Measurements from ENCODE around the gene CTNNA2.

Gene CTNNA2

GRCh38 chr2:79832511-79833234 lies 319.8 kb downstream of the CTNNA2 start:
- Histone ChIP-seq H3K4me3 (no peak overlapping the region), H3K27ac (no peak overlapping the region)

- Histone ChIP-seq H3K4me3 (no peak overlapping the region), H3K27ac (no peak overlapping the region)
Measured at GRCh38 chr2:79833235-79833878, 320.5 kb downstream of the CTNNA2 start.

GRCh38 chr2:79835911-79836310 lies 323.1 kb downstream of the CTNNA2 start:
- no peak overlapping the region for H3K27ac ChIP-seq
- no peak overlapping the region for H3K4me3 ChIP-seq

- no peak overlapping the region for H3K27ac ChIP-seq
Measured at GRCh38 chr2:79844011-79844410, 331.2 kb downstream of the CTNNA2 start.

GRCh38 chr2:79846878-79847277 lies 334.0 kb downstream of the CTNNA2 start:
- H3K4me3 ChIP-seq: no peak overlapping the region
- no peak overlapping the region for H3K27ac ChIP-seq

More at GRCh38 chr2:79844011-79844410, 331.2 kb downstream of the CTNNA2 start:
- H3K4me3 ChIP-seq: no peak overlapping the region

- Histone ChIP-seq H3K27ac (no peak overlapping the region), H3K4me3 (no peak overlapping the region)
Measured at GRCh38 chr2:79849241-79849640, 336.4 kb downstream of the CTNNA2 start.

- no peak overlapping the region for H3K4me3 ChIP-seq
- H3K27ac ChIP-seq: no peak overlapping the region
Measured at GRCh38 chr2:79849949-79850348, 337.1 kb downstream of the CTNNA2 start.

GRCh38 chr2:79850912-79851311 lies 338.1 kb downstream of the CTNNA2 start:
- H3K27ac ChIP-seq: no peak overlapping the region
- no peak overlapping the region for H3K4me3 ChIP-seq

GRCh38 chr2:79855264-79856006 lies 342.6 kb downstream of the CTNNA2 start:
- H3K4me3 ChIP-seq: no peak overlapping the region
- H3K27ac ChIP-seq: no peak overlapping the region

GRCh38 chr2:79857888-79858287 lies 345.0 kb downstream of the CTNNA2 start:
- Histone ChIP-seq H3K4me3 (no peak overlapping the region), H3K27ac (no peak overlapping the region)

GRCh38 chr2:79860228-79861058 lies 347.6 kb downstream of the CTNNA2 start:
- no peak overlapping the region for H3K27ac ChIP-seq
- no peak overlapping the region for H3K4me3 ChIP-seq

GRCh38 chr2:79861059-79861374 lies 348.2 kb downstream of the CTNNA2 start:
- no peak overlapping the region for H3K4me3 ChIP-seq
- no peak overlapping the region for H3K27ac ChIP-seq

GRCh38 chr2:79862756-79863155 lies 349.9 kb downstream of the CTNNA2 start:
- H3K4me3 ChIP-seq: no peak overlapping the region
- H3K27ac ChIP-seq: no peak overlapping the region

GRCh38 chr2:79872656-79873055 lies 359.8 kb downstream of the CTNNA2 start:
- H3K4me3 ChIP-seq: no peak overlapping the region
- no peak overlapping the region for H3K27ac ChIP-seq

- Histone ChIP-seq H3K27ac (no peak overlapping the region), H3K4me3 (no peak overlapping the region)
Measured at GRCh38 chr2:79874015-79874414, 361.2 kb downstream of the CTNNA2 start.

GRCh38 chr2:79876430-79876829 lies 363.6 kb downstream of the CTNNA2 start:
- Histone ChIP-seq H3K4me3 (no peak overlapping the region), H3K27ac (no peak overlapping the region)

GRCh38 chr2:79882548-79882947 lies 369.7 kb downstream of the CTNNA2 start:
- Histone ChIP-seq H3K4me3 (no peak overlapping the region), H3K27ac (no peak overlapping the region)

- H3K27ac ChIP-seq: no peak overlapping the region
- no peak overlapping the region for H3K4me3 ChIP-seq
Measured at GRCh38 chr2:79887747-79888374, 375.0 kb downstream of the CTNNA2 start.

- Histone ChIP-seq H3K4me3 (no peak overlapping the region), H3K27ac (no peak overlapping the region)
Measured at GRCh38 chr2:79892123-79892522, 379.3 kb downstream of the CTNNA2 start.

GRCh38 chr2:79899196-79899595 lies 386.3 kb downstream of the CTNNA2 start:
- Histone ChIP-seq H3K27ac (no peak overlapping the region), H3K4me3 (no peak overlapping the region)

All from skin epidermis (tissue), 12 donors.